Fibroblast of pulmonary artery (primary cell): ENCODE data around the gene SPATA4.

Experiments used
- DNase-seq: peaks from one replicate; pipeline ENCODE4 v3.0.0-alpha.2; 2010; ENCODE audit warnings: low read depth
- H3K4me3 ChIP-seq: replicated peaks from 2 replicates; pipeline ENCODE4 v1.5.1; 2011; ENCODE audit warnings: low read depth, mild to moderate bottlenecking, control low read depth, low read length, moderate library complexity
- CTCF ChIP-seq: IDR thresholded peaks from 2 replicates; pipeline ENCODE4 v1.5.1; 2011; ENCODE audit warnings: mild to moderate bottlenecking, control low read depth, low read length, inconsistent platforms; ENCODE audit errors: missing control alignments

Gene SPATA4

DNA sequence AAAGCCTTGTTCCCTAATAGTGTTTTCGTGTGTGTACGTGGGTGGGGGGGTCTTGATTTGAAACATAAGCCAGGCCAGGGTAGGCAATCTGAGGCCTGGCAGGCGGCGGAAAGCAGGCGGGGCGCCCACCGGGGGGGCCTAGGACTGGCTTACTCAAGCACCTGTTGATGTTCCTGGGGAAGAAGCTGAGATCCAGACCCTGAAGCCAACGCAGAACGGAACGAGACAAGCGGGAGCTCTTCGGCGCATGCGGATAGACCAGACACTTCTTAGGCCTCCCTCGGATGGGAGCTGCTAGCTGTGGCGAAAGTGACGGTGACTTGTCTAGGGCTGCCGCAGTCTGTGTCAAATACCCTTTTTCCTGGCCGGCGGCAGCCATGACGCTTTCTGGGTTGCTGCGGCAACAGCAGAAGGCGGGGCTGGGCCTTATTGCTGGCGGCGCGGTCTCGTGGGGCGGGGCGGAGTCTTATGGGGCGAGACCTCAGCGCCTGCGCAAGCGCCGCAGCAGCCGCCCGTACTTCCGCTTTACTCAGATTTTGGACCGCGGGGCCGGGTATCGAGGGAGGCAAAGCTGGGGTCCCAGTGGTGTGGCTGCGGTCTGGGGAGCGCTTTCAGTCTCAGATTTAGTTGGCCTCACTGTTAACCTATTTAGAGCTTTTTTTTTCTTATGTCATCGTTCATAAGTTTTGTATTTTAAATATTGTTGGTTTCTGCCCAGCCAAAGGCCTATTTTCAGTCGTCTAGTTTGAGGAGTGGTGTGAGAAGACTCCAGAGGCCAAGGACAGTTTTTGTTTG, at the start of gene SPATA4:
Gene SPATA4 (minus strand): TSS at position 402 of the 795 bp plus-strand sequence. CDS start 23 bp downstream, at position 379.
- DNase-seq = peak; percentile 93
- H3K4me3 ChIP-seq = peak within 1 kb of the TSS; percentile 80
- TF ChIP-seq CTCF = no peak

DNA sequence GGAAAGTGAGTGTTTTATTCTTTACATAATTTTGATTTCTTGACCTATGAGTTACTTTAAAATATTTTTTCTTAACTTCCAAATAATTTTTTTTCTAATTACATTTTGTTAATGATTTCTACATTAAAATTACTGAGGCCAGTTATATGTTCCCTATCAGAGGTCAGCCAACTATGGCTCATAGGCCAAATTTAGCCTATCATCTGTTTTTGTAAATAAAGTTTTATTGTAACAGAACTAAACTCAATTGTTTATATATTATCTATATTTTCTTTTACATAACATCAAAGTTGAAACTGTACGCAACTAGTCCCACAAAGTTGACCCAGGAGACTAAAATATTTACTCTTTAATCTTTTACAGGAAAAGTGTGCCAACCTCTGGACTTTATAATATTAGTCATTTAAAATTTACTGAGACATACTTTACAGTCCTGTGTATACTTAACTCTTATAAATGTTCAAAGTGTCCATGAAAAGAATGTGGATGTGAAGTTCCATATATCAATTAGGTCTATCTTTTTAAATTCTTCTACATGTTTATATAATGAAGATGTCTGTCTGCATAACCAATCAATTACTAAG, 47.5 kb upstream of the SPATA4 start:
- TF ChIP-seq CTCF = no peak
- H3K4me3 ChIP-seq = no peak overlapping the region
- DNase-seq = no peak

DNA sequence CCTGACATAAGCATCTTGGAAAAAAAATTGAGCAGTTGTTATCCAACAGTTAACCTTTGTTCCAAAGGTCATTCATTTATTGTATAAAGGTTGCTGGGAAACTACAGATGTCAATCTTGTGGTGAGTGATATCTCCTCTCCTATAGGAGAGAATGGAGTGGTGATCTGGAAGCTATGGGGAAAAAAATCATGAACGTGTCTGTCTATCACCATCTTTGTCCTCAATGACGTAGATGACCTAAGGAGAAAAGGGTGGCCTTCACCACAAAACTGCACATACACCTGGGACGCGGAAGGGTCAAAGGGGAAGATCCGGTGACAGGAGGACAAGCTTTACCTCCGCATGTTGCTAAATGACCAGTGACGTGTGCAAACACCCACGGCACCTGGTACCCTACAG, 46.3 kb upstream of the SPATA4 start:
- no peak overlapping the region for H3K4me3 ChIP-seq
- no peak for DNase-seq
- no peak for TF ChIP-seq CTCF

- no peak overlapping the region for H3K4me3 ChIP-seq
- TF ChIP-seq CTCF = no peak
- peak; percentile 37 for DNase-seq
Observed at GRCh38 chr4:176238826-176239225, 43.4 kb upstream of the SPATA4 start.

DNA sequence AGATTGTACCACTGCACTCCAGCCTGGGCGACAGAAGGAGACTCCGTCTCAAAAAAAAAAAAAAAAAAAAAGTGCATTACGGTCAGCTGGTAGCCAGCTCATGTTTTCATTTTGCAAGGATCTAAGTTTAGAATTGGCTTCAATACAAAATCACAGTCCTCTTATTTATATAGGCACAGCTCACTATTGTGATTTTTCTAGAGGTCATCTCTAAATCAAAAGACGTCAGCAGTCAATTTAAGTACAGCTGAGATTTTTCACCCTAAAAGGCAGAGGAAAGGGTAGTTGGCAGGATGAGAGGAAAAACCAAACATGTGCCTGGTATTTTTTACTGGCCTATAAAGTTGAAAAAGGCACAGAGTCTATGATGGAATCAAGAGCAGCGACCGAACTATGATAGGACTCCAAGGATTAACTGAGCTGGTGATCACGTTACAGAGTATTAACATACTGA, 42.8 kb upstream of the SPATA4 start:
- H3K4me3 ChIP-seq = no peak overlapping the region
- DNase-seq = peak; percentile 91
- no peak for TF ChIP-seq CTCF

GRCh38 chr4:176236946-176237345, 41.6 kb upstream of the SPATA4 start:
- DNase-seq = no peak
- H3K4me3 ChIP-seq = no peak overlapping the region
- no peak for TF ChIP-seq CTCF
